HepG2 (cell line): ENCODE results near the gene BCORL1. TPM values are rescaled to one million over a fixed set of nuclear protein-coding genes. Genes with fewer than 3 reads are reported as not detected.

Experiments used
- CERS6 ChIP-seq: sonication (generic); formaldehyde crosslinking; IDR thresholded peaks from 2 replicates; pipeline ENCODE4 v1.5.0; 2020; ENCODE audit warnings: missing genetic modification reagents
- CREBL2 ChIP-seq: sonication (generic); formaldehyde crosslinking; IDR thresholded peaks from 2 replicates; pipeline ENCODE4 v1.8.1; 2023; ENCODE audit warnings: missing genetic modification reagents, mild to moderate bottlenecking, borderline replicate concordance
- HES4 ChIP-seq: sonication (generic); formaldehyde crosslinking; IDR thresholded peaks from 2 replicates; pipeline ENCODE4 v1.9.0; 2021; ENCODE audit warnings: mild to moderate bottlenecking, missing genetic modification reagents, borderline replicate concordance
- KMT2A ChIP-seq: sonication (generic); formaldehyde crosslinking; IDR thresholded peaks from 2 replicates; pipeline ENCODE4 v1.4.0; 2020; ENCODE audit warnings: missing genetic modification reagents
- MEF2D ChIP-seq: sonication (generic); formaldehyde crosslinking; IDR thresholded peaks from 2 replicates; pipeline ENCODE4 v1.5.1; 2020; ENCODE audit warnings: mild to moderate bottlenecking, missing genetic modification reagents
- NR2F2 ChIP-seq: IDR thresholded peaks from 2 replicates; pipeline ENCODE4 v1.6.1; 2012; ENCODE audit warnings: low read depth, inconsistent platforms, borderline replicate concordance
- RFXAP ChIP-seq: sonication (generic); formaldehyde crosslinking; IDR thresholded peaks from 2 replicates; pipeline ENCODE4 v1.4.0; 2020; ENCODE audit warnings: missing genetic modification reagents, borderline replicate concordance
- STAT5B ChIP-seq: sonication (generic); formaldehyde crosslinking; IDR thresholded peaks from 2 replicates; pipeline ENCODE4 v1.4.0; 2020; ENCODE audit warnings: missing genetic modification reagents
- TARDBP ChIP-seq: sonication (generic); formaldehyde crosslinking; IDR thresholded peaks from 2 replicates; pipeline ENCODE4 v1.8.0; 2022; ENCODE audit warnings: mild to moderate bottlenecking, missing genetic modification reagents
- ZBTB25 ChIP-seq: IDR thresholded peaks from 2 replicates; pipeline ENCODE4 v1.6.1; 2018; ENCODE audit warnings: missing genetic modification reagents
- ZNF30 ChIP-seq: sonication (generic); formaldehyde crosslinking; IDR thresholded peaks from 2 replicates; pipeline ENCODE4 v1.5.0; 2020; ENCODE audit warnings: mild to moderate bottlenecking, missing genetic modification reagents
- ZNF687 ChIP-seq: sonication (generic); formaldehyde crosslinking; IDR thresholded peaks from 2 replicates; pipeline ENCODE4 v1.5.1; 2020; ENCODE audit warnings: mild to moderate bottlenecking, missing genetic modification reagents, moderate library complexity
- ZNF703 ChIP-seq: sonication (generic); formaldehyde crosslinking; IDR thresholded peaks from 2 replicates; pipeline ENCODE4 v1.5.1; 2020; ENCODE audit warnings: missing genetic modification reagents, mild to moderate bottlenecking, moderate library complexity, borderline replicate concordance
- ZNF800 ChIP-seq: sonication (generic); formaldehyde crosslinking; IDR thresholded peaks from 2 replicates; pipeline ENCODE4 v1.4.0; 2020; ENCODE audit warnings: missing genetic modification reagents
- polyA plus RNA-seq, 8 experiments: library from polyadenylated mRNA; depleted of rRNA in 3 of 8; stranded (reverse) in 7 of 8; unstranded in 1 of 8; fragments of >200 nt; fragmentation: Illumina TruSeq in 4 of 8; extraction: Trizol in 4 of 8; gene quantifications; 2 replicates each; pipeline versions ENCODE4 v1.2.1 to v1.2.3, GENCODE V29; 2011 to 2016; ENCODE audit warnings: low read depth in 4 of 8, missing spikeins in 1 of 8, mixed read lengths in 1 of 8; ENCODE audit not compliant: insufficient read depth in 1 of 8
- total RNA-seq, 5 experiments: library from RNA; depleted of rRNA; stranded (reverse); fragments of >200 nt; fragmentation: Illumina TruSeq; extraction: Trizol; gene quantifications; 2 replicates each; pipeline ENCODE4 v1.2.3, GENCODE V29; 2016; ENCODE audit warnings: low read depth in 1 of 5

BCORL1 gene
- total and polyA plus RNA-seq, 2 of the 13 experiments (the other 11 are each of a cell fraction or from before 2014, with no cell fraction given): 0.67 to 1.4 TPM

- TF ChIP-seq KMT2A (no peak), ZNF800 (CRISPR knock-in tag) (no peak), ZNF687 (CRISPR knock-in tag) (no peak), HES4 (CRISPR knock-in tag) (no peak), ZNF30 (no peak), CERS6 (CRISPR knock-in tag) (no peak), TARDBP (CRISPR knock-in tag) (no peak), CREBL2 (CRISPR knock-in tag) (no peak), MEF2D (no peak), NR2F2 (no peak), ZBTB25 (CRISPR knock-in tag) (no peak), STAT5B (CRISPR knock-in tag) (no peak), ZNF703 (CRISPR knock-in tag) (no peak), RFXAP (no peak)
These were observed 48.0 kb upstream of the BCORL1 start (continued) for GRCh38 chrX:129934461-129934860.
